Activated effector memory CD4-positive, alpha-beta T cell treated with Interleukin-2 at 50 U/mL for 16 hours (primary cell): ENCODE measurements around the gene JPH2.

Source experiments
- DNase-seq: peaks from one replicate; pipeline ENCODE4 v3.0.0-alpha.2; 2020

JPH2 gene

DNA sequence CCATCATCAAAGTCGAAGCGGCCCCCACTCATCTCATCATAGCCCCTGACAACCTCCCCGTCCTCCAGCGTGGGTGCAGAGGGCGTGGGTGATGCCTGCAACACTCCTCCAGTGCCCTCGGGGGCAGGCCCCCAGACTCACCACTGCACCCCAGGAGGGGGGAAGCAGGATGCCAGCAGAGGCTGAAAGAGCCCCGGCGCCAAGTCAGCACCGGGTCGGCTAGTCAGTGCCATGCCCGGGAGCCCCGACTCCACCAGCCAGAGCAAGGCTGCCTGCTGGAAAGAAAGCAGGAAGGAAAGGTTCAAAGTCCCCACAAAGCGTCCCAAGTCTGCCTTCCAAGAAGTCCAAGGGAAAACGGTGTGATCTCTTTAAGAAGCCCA lies 324 bp downstream of the JPH2 start:
- no peak for DNase-seq

DNA sequence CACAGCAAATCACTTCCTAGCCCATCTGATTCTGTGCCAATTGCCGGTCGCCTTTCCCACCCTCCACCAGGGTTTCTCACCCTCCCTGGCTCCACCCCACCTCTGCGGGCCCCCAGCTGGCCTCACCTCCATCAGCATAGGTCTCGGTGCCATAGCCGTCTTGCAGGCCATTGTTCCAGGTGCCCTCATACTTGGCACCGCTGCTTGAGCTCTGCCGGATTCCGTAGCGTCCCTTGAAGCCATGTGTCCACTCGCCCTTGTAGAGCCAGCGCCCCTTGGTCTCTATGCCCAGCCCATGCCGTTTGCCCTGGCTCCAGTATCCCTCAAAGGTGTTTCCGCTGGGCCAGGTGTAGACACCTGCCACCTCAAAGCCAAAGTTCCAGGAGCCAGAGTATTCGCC lies 787 bp downstream of the JPH2 start:
- DNase-seq, result no peak

DNA sequence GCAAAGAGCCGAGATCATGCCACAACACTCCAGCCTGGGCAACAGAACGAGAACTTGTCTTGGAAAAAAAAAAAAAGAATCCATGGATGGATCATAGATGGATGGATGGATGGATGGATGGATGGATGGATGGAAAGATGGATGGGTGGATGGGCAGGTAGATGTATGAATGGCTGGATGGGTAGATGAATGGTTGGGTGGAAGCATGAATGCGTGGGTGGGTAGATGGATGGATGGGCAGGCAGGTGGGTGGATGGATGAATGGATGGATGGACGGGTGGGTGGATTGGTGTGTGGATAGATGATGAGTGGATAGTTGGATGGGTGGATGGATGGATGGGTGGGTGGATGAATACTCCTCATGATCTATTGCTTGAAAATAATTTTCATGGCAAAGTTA lies 1.4 kb downstream of the JPH2 start:
- no peak for DNase-seq

DNA sequence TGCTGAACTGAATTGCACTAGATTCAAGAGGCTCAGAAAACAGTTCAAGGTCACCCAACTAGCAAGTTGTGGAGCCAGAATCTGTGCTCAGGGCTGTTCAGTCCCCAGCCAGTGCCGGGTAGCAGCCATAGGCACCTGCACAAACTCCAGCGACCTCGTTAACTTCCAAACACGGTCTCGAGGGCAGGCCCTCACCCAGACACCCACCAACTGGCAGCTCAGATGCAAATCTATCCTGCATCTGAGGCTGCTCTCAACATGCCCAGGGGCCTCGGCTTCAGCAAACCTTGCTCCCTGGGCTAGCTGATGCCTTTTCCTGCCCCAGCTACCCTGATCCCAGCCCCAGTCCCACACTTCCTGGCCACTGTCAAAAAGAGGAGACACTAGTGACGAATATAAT lies 3.7 kb downstream of the JPH2 start:
- DNase-seq, result no peak

DNA sequence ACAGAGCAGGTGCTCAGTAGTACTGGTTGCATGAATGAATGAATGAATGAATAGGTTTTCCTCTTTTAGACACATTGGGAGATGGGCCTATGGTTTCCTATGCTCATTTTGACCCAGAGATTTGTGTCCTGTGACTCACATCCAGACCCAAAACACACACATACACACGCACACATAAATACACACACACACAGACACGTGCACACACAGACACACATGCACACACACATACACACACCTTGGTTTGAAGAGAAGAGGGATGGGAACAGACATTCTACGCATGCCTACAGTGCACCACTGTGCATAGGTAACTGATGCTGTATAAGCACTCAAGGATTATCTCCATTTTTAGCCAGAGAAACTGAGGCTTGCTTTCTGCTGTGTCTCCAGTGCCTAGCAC lies 4.1 kb downstream of the JPH2 start:
- DNase-seq, result no peak

DNA sequence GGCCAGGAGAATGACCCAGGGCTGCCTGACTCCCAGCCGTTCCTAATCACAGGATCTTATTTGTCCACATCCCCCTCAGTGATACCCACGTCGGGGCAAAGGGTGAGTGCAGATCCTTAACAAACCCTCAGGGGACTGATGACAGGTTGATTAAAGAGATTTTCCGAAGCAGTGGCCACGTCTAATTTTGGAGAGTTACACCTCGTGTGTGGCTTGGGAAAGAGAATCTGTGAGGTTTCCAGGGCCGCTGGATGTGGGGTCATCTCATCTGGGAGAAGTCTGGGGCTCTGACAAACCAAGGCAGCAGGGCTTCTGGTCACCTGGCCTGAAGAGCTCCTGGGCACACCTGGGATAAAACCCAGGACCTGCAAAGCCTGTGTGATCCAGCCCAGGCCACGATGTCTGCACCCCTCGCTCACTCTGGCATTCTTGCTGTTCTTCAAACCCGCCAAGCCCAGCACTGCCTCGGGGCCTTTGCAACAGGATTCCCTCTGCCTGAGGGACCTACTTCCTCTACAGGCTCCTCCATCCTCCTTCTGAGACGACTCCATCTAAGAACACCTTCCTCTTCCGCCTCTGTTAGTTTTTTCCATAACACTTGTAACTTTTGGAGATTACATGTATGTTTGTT lies 4.7 kb downstream of the JPH2 start:
- no peak for DNase-seq

DNA sequence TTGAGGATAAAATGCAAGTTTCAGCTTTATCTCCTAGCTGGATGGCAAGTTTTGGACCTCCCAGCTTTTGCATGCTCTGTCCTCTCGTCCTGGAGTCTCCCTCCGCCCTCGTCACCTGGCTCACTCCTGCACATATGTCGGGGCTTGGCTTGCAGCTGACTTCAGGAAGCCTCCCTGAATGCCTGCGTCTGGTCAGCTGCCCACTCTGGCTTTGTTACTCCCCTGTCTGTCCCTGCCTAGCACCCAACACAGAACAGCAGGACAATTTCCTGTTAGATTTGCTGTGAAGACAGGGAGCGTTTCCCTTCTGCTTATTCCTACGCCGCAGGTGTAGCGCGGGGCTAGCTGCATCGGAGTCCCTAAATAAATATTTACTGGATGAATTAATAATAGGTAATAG lies 5.4 kb downstream of the JPH2 start:
- no peak for DNase-seq

DNA sequence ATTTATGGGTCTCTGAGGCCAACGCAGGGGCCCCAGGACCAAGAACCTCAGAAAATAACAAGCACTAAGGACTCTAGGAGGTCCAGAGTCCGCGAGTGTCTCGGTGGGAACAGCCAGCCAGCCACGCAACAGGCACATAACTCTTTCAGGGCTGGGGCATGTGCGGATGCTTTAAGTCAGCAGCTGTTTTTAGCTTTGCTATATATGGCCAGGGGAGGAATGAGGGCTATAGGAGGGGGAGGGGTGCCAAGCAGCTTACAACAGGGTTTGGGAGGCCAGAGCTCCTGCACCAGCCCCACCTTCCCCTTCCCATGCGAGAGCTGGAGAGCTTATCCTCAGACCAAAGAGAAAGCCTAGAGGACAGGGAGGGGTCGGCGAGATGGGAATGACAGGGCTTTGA lies 6.2 kb downstream of the JPH2 start:
- no peak for DNase-seq

DNA sequence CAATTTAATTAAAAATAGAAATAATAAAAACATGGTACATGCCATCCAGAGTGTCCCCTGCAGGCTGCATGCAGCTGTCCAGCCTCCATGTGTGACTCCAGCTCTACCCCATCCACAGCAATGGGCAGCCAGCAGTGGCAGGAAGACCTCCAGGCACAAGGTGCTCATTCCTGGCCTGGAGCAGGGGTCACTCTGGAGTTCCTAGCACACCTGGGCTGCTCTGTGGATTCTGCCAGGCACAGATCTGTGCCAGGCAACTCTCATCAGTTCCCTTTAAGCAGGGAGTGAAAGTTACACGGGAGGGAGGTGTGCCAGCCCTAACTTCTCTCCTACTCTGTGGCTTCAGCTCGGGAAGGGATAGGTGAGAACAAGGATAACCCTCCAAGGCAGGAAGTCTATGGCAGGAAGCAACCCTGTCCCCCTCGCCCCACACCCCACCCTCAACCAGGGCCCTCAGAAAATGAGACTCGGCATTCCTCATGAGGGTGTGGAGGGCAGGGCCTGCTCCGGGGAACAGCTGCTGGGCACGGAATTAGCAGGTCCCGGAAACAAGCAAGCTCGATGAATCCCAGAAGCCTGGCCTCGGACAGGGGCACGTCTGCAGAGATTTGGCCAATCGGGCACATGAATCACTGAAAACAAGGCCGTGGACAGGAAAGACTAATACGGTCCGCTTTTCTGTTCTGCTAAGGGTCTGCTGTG lies 10.0 kb downstream of the JPH2 start:
- no peak for DNase-seq

DNA sequence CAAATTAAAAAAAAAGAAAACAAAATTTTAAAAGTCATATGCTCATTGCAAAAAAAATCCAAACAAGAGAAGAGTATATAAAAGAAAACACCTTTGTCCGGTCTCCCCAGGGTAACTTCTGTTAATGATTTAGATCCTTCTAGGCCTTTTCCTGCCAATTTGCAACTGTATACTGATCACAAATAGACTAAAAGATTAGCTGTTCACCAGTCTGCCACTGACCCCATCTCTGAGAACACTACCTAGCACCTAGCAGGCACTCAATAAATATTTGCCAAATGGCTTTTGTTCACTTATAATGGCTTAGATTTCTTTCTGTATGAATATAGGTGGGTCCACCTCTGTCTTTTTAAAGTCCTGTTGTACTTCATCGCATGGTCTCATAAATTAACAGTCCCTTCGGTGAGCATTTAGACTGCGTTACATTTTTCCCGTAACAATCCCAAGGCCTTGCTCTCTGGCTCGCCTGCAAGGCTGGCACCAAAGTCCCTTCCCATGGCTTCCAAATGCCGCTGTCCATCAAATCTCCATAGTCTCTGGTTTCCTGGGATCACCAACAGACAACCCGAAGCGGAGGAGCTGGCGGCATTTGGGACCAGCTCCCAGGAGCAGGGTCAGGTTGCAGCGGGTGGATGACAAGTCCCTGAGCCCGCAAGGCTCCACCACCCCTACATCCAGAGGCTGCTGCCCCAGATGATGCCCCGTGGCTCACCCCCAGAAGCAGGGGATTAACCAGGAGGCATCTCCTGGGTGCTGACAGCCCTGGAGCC lies 11.8 kb downstream of the JPH2 start:
- DNase-seq, result no peak

DNA sequence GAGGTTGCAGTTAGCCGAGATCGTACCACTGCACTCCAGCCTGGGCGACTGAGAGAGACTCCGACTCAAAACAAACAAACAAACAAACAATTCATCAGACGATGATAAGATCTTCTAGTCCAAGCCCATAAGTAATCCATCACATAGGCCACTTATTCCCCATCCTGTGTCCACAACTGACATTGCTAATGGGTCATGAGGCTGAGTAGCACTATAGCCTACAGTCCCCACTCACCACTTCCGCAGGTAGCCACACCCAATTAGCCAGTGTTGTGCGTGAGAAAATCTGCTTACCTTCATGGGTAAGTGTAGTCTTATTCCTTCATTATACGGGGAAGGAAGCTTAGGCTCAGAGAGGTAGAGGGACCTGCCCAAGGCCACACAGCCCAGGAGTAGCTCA lies 13.1 kb downstream of the JPH2 start:
- DNase-seq, result no peak

DNA sequence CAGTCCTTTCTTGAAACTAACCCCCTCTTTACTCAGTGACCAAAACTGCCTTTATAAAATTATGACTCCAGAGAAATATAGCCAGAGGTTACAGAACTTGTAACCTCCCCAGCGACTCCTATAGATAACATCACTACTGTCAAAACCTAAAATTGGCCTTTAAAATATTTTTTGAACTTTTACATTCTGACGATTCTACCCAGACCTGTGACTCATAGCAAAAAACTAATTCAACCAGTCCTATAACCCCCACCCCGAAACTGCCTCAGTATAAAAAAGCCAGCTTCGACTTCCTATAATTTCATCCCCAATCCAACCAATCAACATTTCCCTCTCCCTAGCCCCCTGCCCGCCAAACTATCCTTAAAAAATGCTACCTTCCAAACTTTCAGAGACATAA lies 13.9 kb downstream of the JPH2 start:
- no peak for DNase-seq

DNA sequence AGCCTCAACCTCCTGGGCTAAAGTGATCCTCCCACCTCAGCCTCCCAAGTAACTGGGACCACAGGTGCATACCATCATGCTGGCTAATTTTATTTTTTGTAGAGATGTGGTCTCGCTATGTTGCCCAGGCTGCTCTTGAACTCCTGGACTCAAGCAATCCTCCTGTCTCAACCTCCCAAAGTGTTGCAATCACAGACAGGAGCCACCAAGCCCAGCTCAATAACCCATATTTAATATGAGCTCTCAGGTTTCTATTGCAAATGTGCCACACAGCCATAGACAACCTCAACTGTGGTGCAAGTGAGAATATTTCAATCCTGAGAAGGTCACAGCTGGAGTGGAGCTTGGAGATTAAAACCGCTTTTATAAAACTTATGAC lies 14.4 kb downstream of the JPH2 start:
- DNase-seq, result no peak

DNA sequence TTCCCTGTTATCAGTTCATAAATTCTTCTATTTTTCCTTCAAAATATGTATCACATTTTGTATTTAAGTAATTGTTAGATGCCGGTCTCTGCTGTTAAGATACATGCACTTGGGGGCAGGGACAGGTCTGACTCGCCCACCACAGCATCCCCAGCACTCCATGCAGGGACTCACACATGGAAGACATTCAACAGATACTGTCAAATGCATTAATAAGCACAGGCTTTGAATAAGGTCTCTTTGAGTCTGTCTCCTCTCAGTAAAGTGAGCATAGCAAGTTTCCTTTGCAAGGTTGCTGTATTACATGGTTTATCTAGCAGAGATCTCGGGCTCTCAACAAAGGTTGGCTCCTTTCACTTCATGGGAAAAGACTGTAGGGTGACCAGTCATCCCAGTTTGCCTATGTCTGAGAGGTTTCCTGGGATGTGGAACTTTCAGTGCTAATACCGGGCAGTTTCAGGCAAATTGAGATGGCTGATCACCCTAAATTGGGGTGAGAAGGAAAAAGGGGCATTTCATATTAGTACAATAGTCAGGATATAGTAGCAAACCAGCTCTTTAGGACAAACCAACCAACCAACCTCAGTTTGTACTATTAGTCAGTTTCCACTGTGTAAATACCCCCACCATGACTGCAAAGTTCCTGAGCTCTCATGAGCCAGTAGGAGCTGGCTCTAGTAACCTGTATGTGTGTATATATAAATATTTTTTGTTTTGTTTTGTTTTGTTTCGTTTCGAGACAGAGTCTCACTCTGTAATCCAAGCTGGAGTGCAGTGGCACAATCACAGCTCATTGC lies 15.0 kb downstream of the JPH2 start:
- DNase-seq, result no peak

DNA sequence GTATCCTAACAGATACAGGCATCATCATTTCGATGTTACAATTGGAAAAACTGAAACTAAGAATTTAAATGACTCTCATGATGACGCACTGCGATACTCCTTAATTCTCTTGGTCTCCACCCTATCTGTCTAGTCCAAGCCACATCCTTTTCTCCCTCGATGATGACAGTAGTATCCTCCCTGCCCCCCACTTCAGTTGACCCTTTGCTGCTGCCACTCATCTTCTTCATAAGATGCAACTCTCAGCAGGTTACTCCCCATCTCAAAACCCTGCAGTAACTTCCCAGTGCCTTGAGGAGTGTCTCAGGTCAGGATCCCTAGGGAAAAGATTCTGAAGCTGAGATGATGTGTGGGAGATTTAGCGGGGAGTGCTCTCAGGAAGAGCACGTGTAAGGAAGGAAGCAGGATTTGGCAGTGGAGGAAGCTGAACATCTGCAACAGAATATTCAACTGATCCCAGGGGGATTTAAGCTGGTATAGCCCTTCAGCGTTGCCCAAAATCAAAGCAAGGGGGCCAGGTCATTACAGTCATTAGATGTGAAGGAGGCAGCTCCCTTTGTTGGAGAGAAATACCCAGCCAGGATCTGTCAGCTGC lies 16.1 kb downstream of the JPH2 start:
- DNase-seq, result no peak

DNA sequence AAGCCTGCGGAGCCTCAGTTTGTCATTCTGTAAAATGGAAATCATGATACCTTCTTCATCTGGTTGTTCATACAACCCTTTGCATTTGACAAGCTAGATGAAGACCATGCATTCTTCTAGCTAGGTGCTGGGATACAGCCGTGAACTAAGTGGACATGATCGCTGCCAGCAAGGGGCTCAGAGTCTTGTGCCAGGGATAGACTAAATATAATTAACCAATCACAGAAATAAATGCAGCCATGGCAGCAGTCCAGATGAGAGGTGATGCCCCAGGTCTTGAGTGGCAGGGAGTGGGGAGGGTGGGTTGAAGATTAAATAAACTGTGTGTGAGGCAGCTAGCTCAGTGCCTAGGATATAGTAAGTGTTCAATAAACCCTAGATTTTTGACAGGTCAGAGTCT lies 19.3 kb downstream of the JPH2 start:
- DNase-seq, result no peak

DNA sequence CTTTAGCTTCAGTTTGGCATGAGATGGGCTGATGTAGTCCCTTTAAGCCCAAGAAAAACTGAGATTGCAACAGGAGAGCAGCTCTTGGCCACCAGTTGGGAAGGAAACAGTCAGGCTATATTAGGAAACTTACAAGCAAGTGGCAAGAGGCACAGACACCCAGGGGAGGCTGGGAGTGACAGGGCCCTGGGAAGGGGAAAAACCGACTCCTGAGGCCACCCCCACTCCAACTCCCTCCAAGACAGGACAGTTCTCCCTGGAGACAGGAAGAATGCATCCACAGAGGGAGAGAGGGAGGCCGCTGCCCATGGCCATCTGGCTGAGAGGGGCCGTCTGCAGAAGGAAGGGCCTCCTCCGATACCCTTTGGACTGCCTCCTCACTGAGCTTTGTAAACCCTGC lies 20.5 kb downstream of the JPH2 start:
- no peak for DNase-seq

DNA sequence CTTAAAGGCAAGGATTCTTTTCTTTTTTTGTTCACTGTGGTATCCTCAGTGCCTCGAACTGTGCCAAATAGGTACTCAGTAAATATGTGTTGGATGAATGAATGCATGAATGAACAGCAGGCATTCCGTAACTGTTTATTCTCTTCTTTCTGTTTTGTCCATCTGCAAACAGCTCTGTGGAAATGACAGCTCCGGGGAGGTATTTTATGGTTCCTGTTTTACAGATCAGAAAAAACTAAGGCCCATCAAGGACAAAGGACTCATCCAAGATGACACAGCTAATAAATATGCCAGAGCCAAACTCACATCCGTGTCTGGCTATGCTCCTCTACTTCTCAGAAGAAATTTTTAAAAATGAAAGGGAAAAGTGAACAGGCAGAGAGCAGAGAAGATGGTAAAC lies 21.0 kb downstream of the JPH2 start:
- no peak for DNase-seq

DNA sequence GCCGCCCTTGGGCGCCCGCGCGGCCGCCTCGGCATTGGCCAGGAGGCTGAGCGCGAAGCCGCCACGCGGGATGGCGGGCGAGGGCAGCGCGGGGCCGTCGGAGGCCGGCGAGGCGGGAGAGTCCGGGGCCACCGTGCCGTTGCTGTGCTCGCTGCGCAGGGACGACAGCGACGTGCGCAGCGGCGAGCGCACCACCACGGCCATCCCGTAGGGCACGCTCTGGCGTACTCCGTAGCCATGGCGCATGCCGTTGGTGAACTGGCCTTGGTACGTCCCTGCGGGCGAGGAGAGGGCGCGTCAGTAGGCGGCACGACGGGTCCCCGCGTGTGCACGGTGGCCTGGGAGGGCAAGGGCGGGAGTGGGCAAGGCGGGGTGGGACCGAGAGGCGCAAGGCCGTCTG lies 26.9 kb downstream of the JPH2 start:
- DNase-seq, result no peak

DNA sequence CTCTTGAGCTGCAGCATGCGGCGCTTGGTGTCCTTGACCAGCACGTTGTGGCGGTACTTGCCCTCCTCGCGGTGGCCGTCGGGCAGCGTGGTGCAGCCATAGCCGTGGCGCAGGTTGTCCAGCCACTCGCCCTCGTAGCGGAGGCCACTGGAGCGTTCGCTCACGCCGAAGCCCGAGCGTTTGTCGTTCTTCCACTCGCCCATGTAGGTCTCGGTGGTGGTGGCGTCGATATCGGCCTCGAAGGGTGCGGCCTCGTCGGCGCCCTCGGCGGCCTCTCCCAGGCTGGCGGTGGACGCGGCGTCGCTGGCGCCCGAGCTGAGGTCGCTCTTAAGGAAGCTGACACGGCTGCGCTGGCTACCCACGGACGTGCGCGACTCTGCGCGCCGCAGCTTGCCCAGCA lies 27.3 kb downstream of the JPH2 start:
- DNase-seq, result no peak

DNA sequence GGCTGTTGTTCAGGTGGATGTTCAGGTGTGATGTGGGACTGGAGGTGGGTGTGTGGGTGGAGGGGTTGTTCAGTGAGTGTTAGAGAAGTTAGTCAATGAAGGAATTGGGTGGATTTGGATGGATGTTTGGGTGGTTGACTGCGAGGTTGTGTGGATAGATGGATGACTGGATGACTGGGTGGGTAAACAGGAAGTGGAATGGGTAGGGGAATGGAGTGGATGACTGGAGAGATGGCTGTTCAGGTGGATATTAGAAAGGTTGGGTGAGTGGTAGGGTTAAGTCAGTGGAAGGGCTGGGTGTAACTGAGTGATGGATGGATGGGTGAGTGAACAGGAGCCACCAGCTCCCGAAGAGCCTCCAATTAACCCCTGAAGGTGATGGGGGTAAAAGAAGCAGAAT lies 27.9 kb downstream of the JPH2 start:
- no peak for DNase-seq

DNA sequence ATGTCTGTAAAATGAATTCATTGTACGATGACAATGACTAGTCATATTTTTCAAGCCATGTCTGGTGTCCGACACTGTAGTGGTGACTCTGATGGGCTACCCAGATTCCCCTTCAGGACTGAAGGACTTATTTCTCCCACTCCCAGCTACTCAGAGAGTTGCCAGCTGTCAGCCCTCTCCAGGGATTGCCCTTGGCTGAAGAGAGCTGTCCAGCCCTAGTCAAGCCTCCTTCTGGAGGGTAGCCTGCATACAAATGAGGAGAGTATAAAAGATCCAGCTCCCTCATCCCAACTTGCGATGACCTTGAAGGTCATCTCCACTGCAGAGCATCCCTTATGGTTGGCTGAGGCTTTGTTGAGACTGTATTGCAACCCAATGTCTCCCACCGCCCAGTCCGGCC lies 29.9 kb downstream of the JPH2 start:
- DNase-seq, result no peak

DNA sequence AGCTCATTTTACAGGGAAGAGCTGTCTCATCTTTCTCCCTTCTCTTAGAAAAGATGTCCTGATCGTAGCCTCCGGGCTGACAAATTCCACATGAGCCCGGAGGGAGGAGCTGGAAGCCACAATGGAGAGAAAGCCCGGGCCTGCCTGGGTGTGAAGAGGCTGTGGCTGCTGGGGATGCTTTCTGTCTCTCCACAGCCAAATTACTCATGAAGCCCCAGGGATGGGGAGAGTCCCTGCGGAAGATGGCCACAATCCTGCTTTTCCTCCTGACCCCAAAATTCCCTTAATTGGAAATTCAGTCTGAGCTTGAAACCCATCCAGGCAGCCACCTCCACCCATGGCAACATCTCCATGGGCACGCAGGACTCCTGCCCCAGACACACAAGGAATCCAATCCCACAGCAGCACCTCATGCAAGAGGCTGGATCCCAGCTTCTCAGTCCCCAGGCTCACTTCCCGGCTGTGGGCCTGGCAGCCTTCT lies 32.4 kb downstream of the JPH2 start:
- no peak for DNase-seq
